Right lobe of liver (tissue), 6 donors: ENCODE results near the gene SPDYE2. TPM values are rescaled to one million over a fixed set of nuclear protein-coding genes. Genes with fewer than 3 reads are reported as not detected.
A peak's percentile ranks its signal among the peaks of the same experiment; 100 is the strongest.
"Not testable (repeated sequence)": the region's sequence is repeated elsewhere in the genome, so short reads cannot be mapped to it uniquely, and the experiment has no call there.

Source experiments
- ATAC-seq, 4 donors: fragments of 200-7000 bp; cut with Tn5 transposase; one replicate each; pipeline ENCODE4 v1.9.1; 2020; ENCODE audit warnings: mild to moderate bottlenecking in 4 of 4, moderate library complexity in 4 of 4
- DNase-seq, 3 donors: peaks; one replicate each; pipeline ENCODE4 v3.0.0-alpha.2; 2020
- H3K27ac ChIP-seq, 3 donors: fragments of 200-600 bp; one replicate each; pipeline ENCODE4 v1.8.0; 2022
- H3K27me3 ChIP-seq, 2 donors: fragments of 200-600 bp; one replicate each; pipeline ENCODE4 v1.8.0; 2022
- H3K36me3 ChIP-seq, 4 donors: fragments of 200-600 bp; sonication (generic) in 1 of 4; one replicate each; pipeline versions ENCODE4 v1.5.1 to v1.8.0; 2017 to 2022; ENCODE audit warnings: control low read depth in 1 of 4
- H3K4me1 ChIP-seq, 4 donors: fragments of 200-600 bp; sonication (generic) in 1 of 4; one replicate each; pipeline versions ENCODE4 v1.5.1 to v1.8.0; 2017 to 2022; ENCODE audit warnings: control low read depth in 1 of 4
- H3K4me3 ChIP-seq, 3 donors: fragments of 200-600 bp; one replicate each; pipeline ENCODE4 v1.8.0; 2022
- H3K9me3 ChIP-seq, 4 donors: fragments of 200-600 bp; sonication (generic) in 1 of 4; one replicate each; pipeline versions ENCODE4 v1.5.1 to v1.8.0; 2017 to 2022; ENCODE audit warnings: control low read depth in 1 of 4
- WGBS: methylation state at CpG from one replicate; pipeline ENCODE4 v1.1.6; 2018; ENCODE audit warnings: low coverage, low lambda C conversion rate; ENCODE audit not compliant: insufficient coverage; ENCODE audit errors: missing lambda C conversion rate; 5-methylcytosine and 5-hydroxymethylcytosine counted together
- intact Hi-C, 2 donors: fragments of 100-400 bp; cut with DNase I; formaldehyde crosslinking; loops; one replicate each; pipeline versions ENCODE4 v1.11.2 to v1.14.1; 2022
- total RNA-seq, 6 experiments: library from RNA; depleted of rRNA in 2 of 6; stranded (reverse); fragments of >200 nt in 2 of 6; fragmentation: NEBNext Ultra II Directional in 3 of 6; extraction: Animal tissue kit (Norgen Biotek cat#: 25700) in 3 of 6; gene quantifications; one replicate each; pipeline versions ENCODE4 v1.1.0 to v1.2.4, GENCODE V29; 2016 to 2023
- donor health status: DM: no; HTN: yes; CAD: no.
- donor health status: DM: no; HTN: no; CAD: no.
- donor health status: DM: no; HTN: no; CAD: no.
- donor health status: DM: no; HTN: yes; CAD: no.
- donor health status: DM: no; HTN: yes; CAD: no.

The SPDYE2 gene
- total RNA-seq, 6 experiments from 2014 or later, result 0.13 to 0.30 TPM; not detected in 4

DNA sequence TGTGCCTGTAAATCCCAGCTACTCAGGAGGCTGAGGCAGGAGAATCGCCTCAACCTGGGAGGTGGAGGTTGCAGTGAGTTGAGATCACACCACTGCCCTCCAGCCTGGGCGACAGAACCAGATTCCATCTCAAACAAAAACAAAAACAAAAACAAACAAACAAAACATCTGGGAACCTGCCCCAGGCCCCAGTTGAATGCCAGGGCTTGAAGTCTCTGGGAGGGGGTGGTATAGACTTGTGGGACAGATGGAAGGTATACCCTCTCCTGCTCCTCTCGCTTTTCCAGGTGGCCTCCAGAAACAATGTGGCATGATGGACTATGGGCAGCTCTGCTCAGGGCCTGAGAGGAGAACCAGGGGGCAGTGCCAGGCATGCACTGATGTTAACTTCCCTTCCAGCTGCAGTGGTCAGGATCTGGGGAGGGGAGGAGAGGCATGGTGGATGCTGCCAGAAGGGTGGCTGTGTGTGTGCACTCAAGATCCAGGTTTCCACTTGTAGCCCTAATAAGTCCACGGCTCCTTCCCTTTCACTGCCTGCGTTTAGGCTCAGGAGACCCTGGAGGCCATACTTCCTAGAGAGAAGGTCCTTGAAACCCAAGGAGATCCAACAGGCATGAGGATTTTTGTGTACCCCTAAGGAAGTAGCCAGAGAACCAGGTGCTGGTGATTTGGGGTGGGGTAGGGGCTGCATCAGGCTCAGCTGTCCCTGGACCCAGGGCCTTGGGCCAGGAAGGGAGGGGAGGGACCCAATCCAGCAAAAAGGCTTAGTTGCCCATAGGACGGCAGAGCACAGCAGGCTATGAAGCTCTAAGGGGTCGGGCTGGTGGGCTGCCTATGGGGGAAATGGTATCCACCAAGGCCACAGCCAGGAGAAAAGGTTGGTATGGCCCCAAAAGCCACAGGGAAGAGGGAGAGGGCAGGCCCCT lies 26.6 kb downstream of the SPDYE2 start:
- H3K4me1 ChIP-seq, H3K4me3 ChIP-seq, H3K9me3 ChIP-seq, H3K36me3 ChIP-seq, H3K27me3 ChIP-seq, H3K27ac ChIP-seq, intact Hi-C loops: not testable (repeated sequence)
- WGBS, result 71% methylated on average over 4 of the region's 7 CpGs
- peak in 1 of 4 donors; percentile 5 for ATAC-seq
- DNase-seq, result peak in 2 of 3 donors; percentile 23 to 43

DNA sequence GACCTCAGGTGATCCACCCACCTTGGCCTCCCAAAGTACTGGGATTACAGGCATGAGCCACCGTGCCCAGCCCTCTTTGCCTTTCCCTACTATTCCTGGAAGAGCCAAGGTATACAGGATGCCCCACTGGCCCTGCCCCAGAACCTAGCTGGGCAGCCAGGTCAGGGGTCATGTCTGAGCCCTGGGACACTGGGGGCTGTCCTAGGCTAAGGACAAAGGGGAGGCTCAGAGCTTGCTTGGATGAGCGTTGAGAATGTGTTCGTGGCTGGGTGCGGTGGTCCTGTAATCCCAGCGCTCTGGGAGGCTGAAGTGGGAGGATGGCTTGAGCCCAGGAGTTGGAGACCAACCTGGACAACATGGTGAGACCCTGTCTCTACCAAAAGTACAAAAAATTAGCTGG lies 27.5 kb downstream of the SPDYE2 start:
- H3K9me3 ChIP-seq, H3K27ac ChIP-seq, H3K27me3 ChIP-seq, intact Hi-C loops, H3K36me3 ChIP-seq, H3K4me3 ChIP-seq, H3K4me1 ChIP-seq: not testable (repeated sequence)
- DNase-seq (peak in 2 of 3 donors; percentile 43 to 50), ATAC-seq (peak in 3 of 4 donors; percentile 6 to 10 (median 7))
- 82% methylated on average over 5 of the region's 5 CpGs for WGBS

DNA sequence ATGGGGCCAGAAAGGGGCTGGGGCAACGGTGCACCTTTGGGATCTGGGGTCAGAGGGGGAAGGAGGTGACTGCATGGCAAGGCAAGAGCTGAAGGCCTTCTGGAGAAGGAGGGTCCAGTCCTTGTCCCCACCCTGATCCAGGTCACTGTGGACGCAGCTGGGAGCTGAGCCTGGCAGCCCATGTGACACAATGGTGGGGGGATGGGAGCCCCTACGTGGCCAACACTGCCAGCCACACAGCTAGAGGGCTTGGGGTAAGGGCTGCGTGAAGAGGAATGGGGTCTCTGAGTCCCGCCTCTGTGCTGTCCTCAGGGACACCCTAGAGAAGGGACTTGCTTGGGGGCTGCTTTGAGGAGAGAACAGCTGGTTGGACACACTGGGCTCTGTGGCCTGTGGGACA lies 30.7 kb downstream of the SPDYE2 start:
- DNase-seq, intact Hi-C loops, H3K27ac ChIP-seq, H3K36me3 ChIP-seq, H3K27me3 ChIP-seq, H3K4me3 ChIP-seq, H3K9me3 ChIP-seq, H3K4me1 ChIP-seq: not testable (repeated sequence)
- WGBS, result no CpG with 5 or more reads among the region's 5 CpGs
- peak in 1 of 4 donors; percentile 1 for ATAC-seq

GRCh38 chr7:102583495-102583894 lies 32.5 kb downstream of the SPDYE2 start:
- H3K27ac ChIP-seq, H3K36me3 ChIP-seq, ATAC-seq, H3K4me1 ChIP-seq, H3K27me3 ChIP-seq, H3K4me3 ChIP-seq, DNase-seq, H3K9me3 ChIP-seq, intact Hi-C loops: not testable (repeated sequence)
- no CpG with 5 or more reads among the region's 5 CpGs for WGBS

DNA sequence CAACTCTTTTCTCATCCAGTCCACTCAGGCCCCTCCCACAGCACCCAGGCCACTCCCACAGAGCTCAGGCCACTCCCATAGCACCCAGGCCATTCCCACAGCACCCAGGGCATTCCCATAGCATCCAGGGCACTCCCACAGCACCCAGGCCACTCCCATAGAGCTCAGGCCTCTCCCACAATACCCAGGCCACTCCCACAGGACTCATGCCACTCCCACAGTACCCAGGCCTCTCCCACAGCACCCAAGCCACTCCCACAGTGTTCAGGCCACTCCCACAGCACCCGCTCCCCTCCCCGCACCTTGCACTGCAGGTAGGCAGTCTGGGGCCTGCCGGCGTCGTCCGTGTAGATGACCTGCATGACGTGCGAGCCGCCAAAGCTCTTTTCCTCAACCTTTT lies 38.8 kb downstream of the SPDYE2 start:
- peak; percentile 45 to 66 (median 56) for ATAC-seq
- H3K36me3 ChIP-seq, H3K4me1 ChIP-seq, DNase-seq, intact Hi-C loops, H3K27ac ChIP-seq, H3K9me3 ChIP-seq, H3K4me3 ChIP-seq, H3K27me3 ChIP-seq: not testable (repeated sequence)
- no CpG with 5 or more reads among the region's 9 CpGs for WGBS

GRCh38 chr7:102592477-102593019 lies 41.5 kb downstream of the SPDYE2 start:
- WGBS, result 9% methylated on average over 3 of the region's 26 CpGs
- H3K9me3 ChIP-seq, intact Hi-C loops, H3K36me3 ChIP-seq, H3K4me3 ChIP-seq, H3K4me1 ChIP-seq, H3K27me3 ChIP-seq, H3K27ac ChIP-seq: not testable (repeated sequence)
- DNase-seq, result peak; percentile 13 to 64 (median 55)
- peak; percentile 71 to 81 (median 75) for ATAC-seq

DNA sequence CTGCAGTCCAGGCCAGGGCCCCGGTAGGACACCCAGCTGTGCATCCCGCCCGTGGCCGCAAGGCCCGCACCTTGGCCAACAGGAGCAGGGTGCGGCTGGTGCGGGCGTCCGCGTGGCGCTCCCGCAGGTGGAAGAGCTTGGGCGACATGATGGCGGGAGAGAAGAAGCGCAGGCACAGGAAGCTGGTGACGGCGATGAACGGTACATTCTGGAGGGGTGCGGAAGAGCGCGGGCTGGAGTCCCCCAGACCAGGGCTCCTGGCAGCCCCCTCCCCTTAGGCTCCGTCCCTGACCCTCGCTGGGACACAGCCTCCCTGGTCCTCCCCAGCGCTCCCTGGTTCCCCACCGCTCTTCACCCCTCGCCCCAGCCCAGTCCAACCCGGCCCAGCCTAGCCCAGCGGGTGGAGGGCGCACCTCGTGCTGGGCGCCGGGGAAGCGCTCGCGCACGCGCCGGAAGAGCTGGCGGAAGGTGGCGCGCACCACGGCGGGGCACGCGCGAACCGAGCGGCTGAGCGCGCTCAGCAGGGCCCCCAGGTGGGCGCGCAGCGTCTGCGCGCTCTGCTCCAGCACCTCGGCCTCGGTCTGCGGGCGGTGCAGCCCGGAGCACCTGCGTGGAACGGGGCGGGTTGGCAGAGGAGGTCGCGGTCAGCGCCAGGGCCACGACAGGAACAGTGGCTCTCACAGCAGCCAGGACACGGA lies 42.8 kb downstream of the SPDYE2 start:
- H3K9me3 ChIP-seq, H3K27ac ChIP-seq, DNase-seq, H3K4me1 ChIP-seq, H3K36me3 ChIP-seq, intact Hi-C loops, H3K4me3 ChIP-seq, H3K27me3 ChIP-seq: not testable (repeated sequence)
- peak; percentile 25 to 59 (median 40) for ATAC-seq
- WGBS, result no CpG with 5 or more reads among the region's 68 CpGs

DNA sequence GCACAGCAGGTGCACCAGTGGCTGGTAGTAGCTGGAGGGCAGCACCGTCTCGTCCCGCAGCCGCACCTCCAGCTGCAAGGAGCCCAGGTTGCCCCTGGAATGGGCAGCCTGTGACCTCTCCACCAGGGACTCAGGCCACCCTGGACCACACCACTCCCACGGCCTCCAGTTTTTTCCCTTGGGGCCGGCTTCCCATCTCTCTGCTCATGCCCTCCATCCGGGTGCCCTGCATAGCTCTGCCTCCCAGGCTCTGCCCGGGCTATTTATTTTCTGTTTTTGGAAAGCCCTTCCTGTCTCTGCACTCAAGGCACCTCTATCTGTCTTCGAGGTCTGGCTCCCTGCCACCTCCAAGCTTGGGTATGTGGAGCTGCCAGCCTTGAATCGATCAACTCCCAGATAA lies 45.0 kb downstream of the SPDYE2 start:
- H3K27ac ChIP-seq, H3K27me3 ChIP-seq, H3K36me3 ChIP-seq, H3K4me1 ChIP-seq, intact Hi-C loops, ATAC-seq, H3K4me3 ChIP-seq, H3K9me3 ChIP-seq: not testable (repeated sequence)
- WGBS, result no CpG with 5 or more reads among the region's 10 CpGs
- peak in 1 of 3 donors; percentile 22 for DNase-seq

GRCh38 chr7:102599699-102600098 lies 48.7 kb downstream of the SPDYE2 start:
- H3K27me3 ChIP-seq, H3K27ac ChIP-seq, H3K4me1 ChIP-seq, intact Hi-C loops, H3K9me3 ChIP-seq, H3K4me3 ChIP-seq, H3K36me3 ChIP-seq, DNase-seq: not testable (repeated sequence)
- no CpG with 5 or more reads among the region's 9 CpGs for WGBS
- peak in 2 of 4 donors; percentile 4 for ATAC-seq

- H3K9me3 ChIP-seq, result not testable (repeated sequence)
Observed at GRCh38 chr7:102602317-102602716, 51.3 kb downstream of the SPDYE2 start.

GRCh38 chr7:102604431-102605145 lies 53.6 kb downstream of the SPDYE2 start:
- DNase-seq, H3K9me3 ChIP-seq, H3K27ac ChIP-seq, H3K4me1 ChIP-seq, intact Hi-C loops, H3K27me3 ChIP-seq, H3K4me3 ChIP-seq, H3K36me3 ChIP-seq: not testable (repeated sequence)
- no CpG with 5 or more reads among the region's 19 CpGs for WGBS
- peak; percentile 24 to 50 (median 32) for ATAC-seq

More at GRCh38 chr7:102602317-102602716, 51.3 kb downstream of the SPDYE2 start:
- H3K4me3 ChIP-seq, H3K27me3 ChIP-seq, DNase-seq, intact Hi-C loops, H3K27ac ChIP-seq, H3K36me3 ChIP-seq, H3K4me1 ChIP-seq: not testable (repeated sequence)
- ATAC-seq, result peak in 2 of 4 donors; percentile 28 to 47
- WGBS, result no CpG with 5 or more reads among the region's 12 CpGs
